DOHH2 (cell line): Measurements from ENCODE around the gene ZNF48.

ENCODE experiments used
- H3F3A ChIP-seq: fragments of 200-600 bp; sonication (generic), shearing (Covaris generic); 2 replicates; pipeline ENCODE4 v1.6.0; 2016; ENCODE audit warnings: antibody characterized with exemption, mild to moderate bottlenecking; ENCODE audit not compliant: control insufficient read depth, insufficient read depth
- H3K27ac ChIP-seq: fragments of 200-600 bp; sonication (generic); 2 replicates; pipeline ENCODE4 v1.5.1; 2014; ENCODE audit warnings: low read depth, mild to moderate bottlenecking, low read length, moderate library complexity
- H3K27me3 ChIP-seq: fragments of 200-600 bp; sonication (generic); 2 replicates; pipeline ENCODE4 v1.6.1; 2014; ENCODE audit warnings: mild to moderate bottlenecking, low read length, mixed read lengths; ENCODE audit not compliant: control insufficient read depth
- H3K36me3 ChIP-seq: fragments of 200-600 bp; sonication (generic); 2 replicates; pipeline ENCODE4 v1.6.1; 2014; ENCODE audit warnings: mild to moderate bottlenecking, low read length, moderate library complexity, mixed read lengths; ENCODE audit not compliant: control insufficient read depth
- H3K4me1 ChIP-seq: fragments of 200-600 bp; sonication (generic); 2 replicates; pipeline ENCODE4 v1.6.1; 2014; ENCODE audit warnings: mild to moderate bottlenecking, low read length, mixed read lengths; ENCODE audit not compliant: control insufficient read depth
- H3K4me2 ChIP-seq: fragments of 200-600 bp; sonication (generic); 2 replicates; pipeline ENCODE4 v1.6.0; 2014; ENCODE audit warnings: mild to moderate bottlenecking, low read length, moderate library complexity
- H3K4me3 ChIP-seq: fragments of 200-600 bp; sonication (generic); 2 replicates; pipeline ENCODE4 v1.5.1; 2014; ENCODE audit warnings: mild to moderate bottlenecking, low read length, mixed read lengths
- H3K79me2 ChIP-seq: fragments of 200-600 bp; sonication (generic); 2 replicates; pipeline ENCODE4 v1.6.1; 2014; ENCODE audit warnings: mild to moderate bottlenecking, low read length, mixed read lengths; ENCODE audit not compliant: control insufficient read depth
- H3K9me2 ChIP-seq: fragments of 200-600 bp; sonication (generic); replicated peaks from 2 replicates; pipeline ENCODE4 v1.6.1; 2014; ENCODE audit warnings: mild to moderate bottlenecking, low read length, mixed read lengths; ENCODE audit not compliant: control insufficient read depth
- H3K9me3 ChIP-seq: fragments of 200-600 bp; sonication (generic); 2 replicates; pipeline ENCODE4 v1.6.1; 2014; ENCODE audit warnings: antibody characterized with exemption, low read length, mixed read lengths; ENCODE audit not compliant: control insufficient read depth, insufficient read depth
- H4K20me1 ChIP-seq: fragments of 200-600 bp; sonication (generic); 2 replicates; pipeline ENCODE4 v1.6.0; 2014; ENCODE audit warnings: low read depth, mild to moderate bottlenecking, antibody characterized with exemption, low read length, moderate library complexity; ENCODE audit not compliant: control insufficient read depth, insufficient read depth
- CTCF ChIP-seq: fragments of 200-600 bp; sonication (generic); IDR thresholded peaks from one replicate; pipeline ENCODE4 v1.5.1; 2014; ENCODE audit warnings: antibody characterized with exemption, mild to moderate bottlenecking, low read depth, low read length; ENCODE audit not compliant: poor library complexity, severe bottlenecking
- EZH2phosphoT487 ChIP-seq: fragments of 200-600 bp; sonication (generic); IDR thresholded peaks from 2 replicates; pipeline ENCODE4 v1.6.1; 2017; ENCODE audit warnings: borderline replicate concordance, mild to moderate bottlenecking, antibody characterized with exemption, low read length, moderate library complexity, mixed read lengths

Gene ZNF48

GRCh38 chr16:30401768-30402425 is 6.7 kb downstream of the ZNF48 start:
- H3F3A ChIP-seq: peaks cover 4% of the 10 kb centered on the region
- peaks cover 29% of the 10 kb centered on the region for H3K4me1 ChIP-seq
- TF ChIP-seq CTCF (no peak), EZH2phosphoT487 (no peak)
- H3K9me2 ChIP-seq: no peaks in the 10 kb centered on the region
- no peaks in the 10 kb centered on the region for H4K20me1 ChIP-seq
- H3K4me2 ChIP-seq: no peak overlapping the region
- peaks cover 27% of the 10 kb centered on the region for H3K36me3 ChIP-seq
- H3K9me3 ChIP-seq: no peaks in the 10 kb centered on the region
- H3K27ac ChIP-seq: no peak overlapping the region
- H3K27me3 ChIP-seq: no peaks in the 10 kb centered on the region
- H3K4me3 ChIP-seq: no peak overlapping the region
- peaks cover 11% of the 10 kb centered on the region for H3K79me2 ChIP-seq

GRCh38 chr16:30406795-30407101 is 11.5 kb downstream of the ZNF48 start:
- TF ChIP-seq EZH2phosphoT487 (no peak), CTCF (no peak)
- Histone ChIP-seq H3K4me3 (peak overlapping the region; percentile 92), H3K27ac (0 out of 2 replicates have a peak overlapping the region, but pooled peaks have one; percentile 25), H3K36me3 (peaks cover 12% of the 10 kb centered on the region), H3K9me3 (no peaks in the 10 kb centered on the region), H3K9me2 (no peaks in the 10 kb centered on the region), H4K20me1 (no peaks in the 10 kb centered on the region), H3K4me1 (peaks cover 27% of the 10 kb centered on the region), H3K4me2 (peak overlapping the region; percentile 87), H3F3A (peaks cover 6% of the 10 kb centered on the region; the same call in 1 of the 2 replicates), H3K27me3 (no peaks in the 10 kb centered on the region), H3K79me2 (peaks cover 22% of the 10 kb centered on the region)

DNA sequence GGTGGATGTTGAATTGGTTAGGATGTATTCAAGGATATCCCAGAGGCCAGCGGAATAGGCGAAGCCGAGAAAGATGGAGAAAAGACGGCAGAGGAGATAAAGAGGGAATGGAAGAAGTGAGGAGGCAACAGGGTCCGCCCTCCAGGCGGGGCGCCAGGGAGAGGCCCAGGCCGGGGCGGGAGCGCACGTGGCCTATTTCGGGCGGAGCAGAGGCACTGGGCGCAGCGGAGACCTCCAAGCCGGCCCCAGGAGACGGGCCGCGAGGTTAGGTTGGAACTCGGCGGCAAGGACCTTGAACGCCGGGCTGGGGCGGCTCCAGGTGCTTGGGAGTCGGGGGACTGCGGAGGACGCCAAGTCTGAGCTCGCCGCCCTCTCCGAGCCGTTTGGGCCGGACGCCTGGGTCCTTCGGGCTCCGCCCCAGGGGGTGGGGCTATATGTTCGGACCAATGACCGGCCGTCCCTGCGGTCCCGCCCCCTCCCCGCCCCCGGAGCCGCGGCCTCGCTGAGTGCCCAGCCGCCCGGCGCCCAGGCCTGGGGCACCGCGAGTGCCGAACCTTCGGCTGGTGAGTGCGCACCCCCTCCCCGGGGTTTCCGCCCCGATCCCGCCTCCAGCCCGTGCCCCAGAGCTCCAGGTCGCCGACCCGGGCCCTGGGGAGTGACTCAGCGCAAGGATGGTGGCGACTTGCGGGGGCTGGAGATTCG is 12.0 kb downstream of the ZNF48 start, which contains the start of gene ZNF771:
TSS of gene ZNF771 (plus strand) at position 505 of the 702 bp plus-strand sequence. CDS start 448 bp downstream, outside the sequence.
- H3F3A ChIP-seq: peaks cover 6% of the 10 kb centered on the region; the same call in 1 of the 2 replicates
- H3K4me3 ChIP-seq: peak within 1 kb of the TSS; percentile 92
- TF ChIP-seq EZH2phosphoT487 (no peak), CTCF (peak; percentile 26)
- peak within 1 kb of the TSS; percentile 72 for H3K27ac ChIP-seq
- no peaks in the 10 kb centered on the region for H4K20me1 ChIP-seq
- no peaks in the 10 kb centered on the region for H3K9me3 ChIP-seq
- peaks cover 18% of the 10 kb centered on the region for H3K36me3 ChIP-seq
- H3K4me2 ChIP-seq: peak within 1 kb of the TSS; percentile 87
- H3K79me2 ChIP-seq: peaks cover 26% of the 10 kb centered on the region
- H3K9me2 ChIP-seq: no peaks in the 10 kb centered on the region
- H3K4me1 ChIP-seq: peaks cover 27% of the 10 kb centered on the region
- H3K27me3 ChIP-seq: no peaks in the 10 kb centered on the region
